Osteoblast (primary cell): Measurements from ENCODE around the gene RACGAP1. TPM values are rescaled to one million over a fixed set of nuclear protein-coding genes. Genes with fewer than 3 reads are reported as not detected.

Source experiments
- DNase-seq: peaks from one replicate; pipeline ENCODE4 v3.0.0; 2011; ENCODE audit warnings: low spot score, mixed read lengths; ENCODE audit not compliant: insufficient read length; ENCODE audit errors: missing footprints
- H2AFZ ChIP-seq: 2 replicates; pipeline ENCODE4 v1.6.0; 2011; ENCODE audit warnings: mild to moderate bottlenecking, low read length
- H3K27ac ChIP-seq: 2 replicates; pipeline ENCODE4 v1.5.1; 2011; ENCODE audit warnings: mild to moderate bottlenecking, low read depth, low read length, moderate library complexity
- H3K27me3 ChIP-seq: 2 replicates; pipeline ENCODE4 v1.6.0; 2012; ENCODE audit warnings: mild to moderate bottlenecking, control low read depth, inconsistent platforms, low read length, moderate library complexity; ENCODE audit not compliant: insufficient read depth
- H3K36me3 ChIP-seq: 2 replicates; pipeline ENCODE4 v1.5.1; 2011; ENCODE audit warnings: mild to moderate bottlenecking, low read length, control low read depth, moderate library complexity; ENCODE audit not compliant: insufficient read depth
- H3K4me1 ChIP-seq: 2 replicates; pipeline ENCODE4 v1.5.1; 2011; ENCODE audit warnings: mild to moderate bottlenecking, low read length, control low read depth, moderate library complexity; ENCODE audit not compliant: insufficient read depth
- H3K4me2 ChIP-seq: 2 replicates; pipeline ENCODE4 v1.6.0; 2011; ENCODE audit warnings: mild to moderate bottlenecking, low read length; ENCODE audit not compliant: insufficient read depth
- H3K4me3 ChIP-seq: fragments of 200-600 bp; sonication (generic); 3 replicates; pipeline ENCODE4 v1.5.1; 2012; ENCODE audit warnings: mild to moderate bottlenecking, low read length, inconsistent platforms; ENCODE audit not compliant: insufficient read depth
- H3K79me2 ChIP-seq: 2 replicates; pipeline ENCODE4 v1.6.0; 2012; ENCODE audit warnings: mild to moderate bottlenecking, low read length, control low read depth, inconsistent platforms; ENCODE audit not compliant: insufficient read depth
- H3K9me3 ChIP-seq: 2 replicates; pipeline ENCODE4 v1.5.1; 2011; ENCODE audit warnings: low read depth, low read length, control low read depth
- H4K20me1 ChIP-seq: 2 replicates; pipeline ENCODE4 v1.6.0; 2012; ENCODE audit warnings: mild to moderate bottlenecking, low read length, control low read depth; ENCODE audit not compliant: insufficient read depth
- CTCF ChIP-seq: IDR thresholded peaks from 2 replicates; pipeline ENCODE4 v1.5.1; 2011; ENCODE audit warnings: mild to moderate bottlenecking, low read depth, low read length, moderate library complexity; ENCODE audit errors: extremely low read depth
- total RNA-seq: library from RNA; depleted of rRNA; stranded (reverse); fragments of >200 nt; gene quantifications from 2 replicates; pipeline ENCODE4 v1.2.3, GENCODE V29; 2012

RACGAP1 gene
- total RNA-seq, 1 donor: 12.7 TPM

GRCh38 chr12:49985981-49986380, 39.3 kb downstream of the RACGAP1 start:
- no peak overlapping the region for H3K4me3 ChIP-seq
- no peaks in the 10 kb centered on the region for H3K79me2 ChIP-seq
- no peaks in the 10 kb centered on the region for H4K20me1 ChIP-seq
- H2AFZ ChIP-seq: no peak overlapping the region
- H3K4me2 ChIP-seq: no peak overlapping the region
- H3K4me1 ChIP-seq: peaks cover 25% of the 10 kb centered on the region
- no peaks in the 10 kb centered on the region for H3K9me3 ChIP-seq
- no peaks in the 10 kb centered on the region for H3K27me3 ChIP-seq
- peaks cover 22% of the 10 kb centered on the region for H3K36me3 ChIP-seq
- H3K27ac ChIP-seq: no peak overlapping the region
- TF ChIP-seq CTCF: no peak
- DNase-seq: peak; percentile 37

GRCh38 chr12:49984476-49985359, 40.6 kb downstream of the RACGAP1 start:
- H3K4me3 ChIP-seq: no peak overlapping the region
- H3K36me3 ChIP-seq: peaks cover 17% of the 10 kb centered on the region
- H3K79me2 ChIP-seq: no peaks in the 10 kb centered on the region
- no peak overlapping the region for H3K27ac ChIP-seq
- H3K4me1 ChIP-seq: peaks cover 21% of the 10 kb centered on the region
- peak overlapping the region; percentile 78 for H2AFZ ChIP-seq
- no peaks in the 10 kb centered on the region for H3K9me3 ChIP-seq
- DNase-seq: no peak
- H4K20me1 ChIP-seq: no peaks in the 10 kb centered on the region
- no peak for TF ChIP-seq CTCF
- no peak overlapping the region for H3K4me2 ChIP-seq
- H3K27me3 ChIP-seq: no peaks in the 10 kb centered on the region

GRCh38 chr12:49983892-49984291, 41.4 kb downstream of the RACGAP1 start:
- H3K27ac ChIP-seq: peak overlapping the region; percentile 64
- peak; percentile 91 for DNase-seq
- H3K4me1 ChIP-seq: peaks cover 21% of the 10 kb centered on the region
- no peaks in the 10 kb centered on the region for H3K27me3 ChIP-seq
- peak overlapping the region; percentile 36 for H3K4me3 ChIP-seq
- H4K20me1 ChIP-seq: no peaks in the 10 kb centered on the region
- no peaks in the 10 kb centered on the region for H3K9me3 ChIP-seq
- H2AFZ ChIP-seq: peak overlapping the region; percentile 78
- peak; percentile 17 for TF ChIP-seq CTCF
- peaks cover 13% of the 10 kb centered on the region for H3K36me3 ChIP-seq
- no peaks in the 10 kb centered on the region for H3K79me2 ChIP-seq
- peak overlapping the region; percentile 63 for H3K4me2 ChIP-seq

- H3K4me2 ChIP-seq: peak overlapping the region; percentile 1
- peak; percentile 76 for DNase-seq
These were observed 42.8 kb downstream of the RACGAP1 start for GRCh38 chr12:49982246-49983087.

More at GRCh38 chr12:49982246-49983087, 42.8 kb downstream of the RACGAP1 start:
- H2AFZ ChIP-seq: no peak overlapping the region
- H3K4me1 ChIP-seq: peaks cover 21% of the 10 kb centered on the region
- no peaks in the 10 kb centered on the region for H3K9me3 ChIP-seq
- no peaks in the 10 kb centered on the region for H4K20me1 ChIP-seq
- H3K36me3 ChIP-seq: no peaks in the 10 kb centered on the region
- no peaks in the 10 kb centered on the region for H3K79me2 ChIP-seq
- no peaks in the 10 kb centered on the region for H3K27me3 ChIP-seq
- no peak overlapping the region for H3K27ac ChIP-seq
- no peak for TF ChIP-seq CTCF
- H3K4me3 ChIP-seq: no peak overlapping the region
